Smooth muscle cell (in vitro differentiated cells): ENCODE results near the gene C10orf90. TPM values are rescaled to one million over a fixed set of nuclear protein-coding genes. Genes with fewer than 3 reads are reported as not detected.

Experiments used
- DNase-seq: peaks from one replicate; lab custom pipeline; 2025; ENCODE audit not compliant: unreplicated experiment; lab: John Stamatoyannopoulos, UW
- H2AFZ ChIP-seq: fragments of 200-600 bp; sonication (generic); 2 replicates; pipeline ENCODE4 v1.6.0; 2016; ENCODE audit warnings: antibody characterized with exemption, low read depth, mild to moderate bottlenecking
- H3F3A ChIP-seq: fragments of 200-600 bp; sonication (generic); 2 replicates; pipeline ENCODE4 v1.6.0; 2017; ENCODE audit warnings: antibody characterized with exemption, low read depth
- H3K27ac ChIP-seq: fragments of 200-600 bp; sonication (generic); 2 replicates; pipeline ENCODE4 v1.5.1; 2016; ENCODE audit warnings: low read depth, mild to moderate bottlenecking
- H3K27me3 ChIP-seq: fragments of 200-600 bp; sonication (generic); 2 replicates; pipeline ENCODE4 v1.6.1; 2016; ENCODE audit warnings: low read depth, mild to moderate bottlenecking
- H3K36me3 ChIP-seq: fragments of 200-600 bp; sonication (generic); 2 replicates; pipeline ENCODE4 v1.5.1; 2016; ENCODE audit warnings: low read depth
- H3K4me1 ChIP-seq: fragments of 200-600 bp; sonication (generic); 2 replicates; pipeline ENCODE4 v1.5.1; 2016; ENCODE audit warnings: low read depth
- H3K4me2 ChIP-seq: fragments of 200-600 bp; sonication (generic); 2 replicates; pipeline ENCODE4 v1.6.0; 2016; ENCODE audit warnings: mild to moderate bottlenecking
- H3K4me3 ChIP-seq: fragments of 200-600 bp; sonication (generic); 2 replicates; pipeline ENCODE4 v1.5.1; 2016; ENCODE audit warnings: mild to moderate bottlenecking
- H3K79me2 ChIP-seq: fragments of 200-600 bp; sonication (generic); 2 replicates; pipeline ENCODE4 v1.6.0; 2016; ENCODE audit warnings: low read depth, mild to moderate bottlenecking
- H3K9ac ChIP-seq: fragments of 200-600 bp; sonication (generic); 2 replicates; pipeline ENCODE4 v1.6.0; 2016; ENCODE audit warnings: low read depth
- H3K9me3 ChIP-seq: fragments of 200-600 bp; sonication (generic); replicated peaks from 2 replicates; pipeline ENCODE4 v1.5.1; 2016; ENCODE audit warnings: low read depth
- H4K20me1 ChIP-seq: fragments of 200-600 bp; sonication (generic); 2 replicates; pipeline ENCODE4 v1.6.0; 2016; ENCODE audit warnings: low read depth
- WGBS: methylation state at CpG from one replicate; pipeline ENCODE4 v1.1.7; 2016; ENCODE audit warnings: low lambda C conversion rate; 5-methylcytosine and 5-hydroxymethylcytosine counted together
- polyA plus RNA-seq: library from polyadenylated mRNA; unstranded; fragments of >200 nt; fragmentation: Nextera tagmentation; extraction: Ambion mirVana; gene quantifications from 2 replicates; pipeline ENCODE4 v1.2.1, GENCODE V29; 2016
- total RNA-seq: library from RNA; depleted of rRNA; stranded (reverse); fragments of >200 nt; gene quantifications from 2 replicates; pipeline ENCODE4 v1.2.3, GENCODE V29; 2014
- TF ChIP-seq, protein P1 (sequence below): fragments of 200-600 bp; sonication (generic); IDR thresholded peaks from 2 replicates; pipeline ENCODE4 v1.5.1; 2017; ENCODE audit warnings: borderline replicate concordance, mild to moderate bottlenecking, antibody characterized with exemption; ENCODE audit not compliant: insufficient read depth, poor library complexity, severe bottlenecking

C10orf90 gene
- total and polyA plus RNA-seq, 2 experiments from 2014 or later, result 0.10 to 1.8 TPM

GRCh38 chr10:126702181-126702580 is 31.7 kb upstream of the C10orf90 start:
- H3K27me3 ChIP-seq, result no peaks in the 10 kb centered on the region
- no peak for DNase-seq
- no peaks in the 10 kb centered on the region for H3F3A ChIP-seq
- no peaks in the 10 kb centered on the region for H3K9me3 ChIP-seq
- H3K4me1 ChIP-seq, result peaks cover 6% of the 10 kb centered on the region
- no peaks in the 10 kb centered on the region for H3K36me3 ChIP-seq
- H3K9ac ChIP-seq, result no peak overlapping the region
- H4K20me1 ChIP-seq, result no peaks in the 10 kb centered on the region
- H3K27ac ChIP-seq, result no peak overlapping the region
- TF ChIP-seq, protein P1, sequence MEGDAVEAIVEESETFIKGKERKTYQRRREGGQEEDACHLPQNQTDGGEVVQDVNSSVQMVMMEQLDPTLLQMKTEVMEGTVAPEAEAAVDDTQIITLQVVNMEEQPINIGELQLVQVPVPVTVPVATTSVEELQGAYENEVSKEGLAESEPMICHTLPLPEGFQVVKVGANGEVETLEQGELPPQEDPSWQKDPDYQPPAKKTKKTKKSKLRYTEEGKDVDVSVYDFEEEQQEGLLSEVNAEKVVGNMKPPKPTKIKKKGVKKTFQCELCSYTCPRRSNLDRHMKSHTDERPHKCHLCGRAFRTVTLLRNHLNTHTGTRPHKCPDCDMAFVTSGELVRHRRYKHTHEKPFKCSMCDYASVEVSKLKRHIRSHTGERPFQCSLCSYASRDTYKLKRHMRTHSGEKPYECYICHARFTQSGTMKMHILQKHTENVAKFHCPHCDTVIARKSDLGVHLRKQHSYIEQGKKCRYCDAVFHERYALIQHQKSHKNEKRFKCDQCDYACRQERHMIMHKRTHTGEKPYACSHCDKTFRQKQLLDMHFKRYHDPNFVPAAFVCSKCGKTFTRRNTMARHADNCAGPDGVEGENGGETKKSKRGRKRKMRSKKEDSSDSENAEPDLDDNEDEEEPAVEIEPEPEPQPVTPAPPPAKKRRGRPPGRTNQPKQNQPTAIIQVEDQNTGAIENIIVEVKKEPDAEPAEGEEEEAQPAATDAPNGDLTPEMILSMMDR, result no peak
- WGBS, result 72% methylated on average over 3 of the region's 3 CpGs
- H3K79me2 ChIP-seq, result no peaks in the 10 kb centered on the region
- no peak overlapping the region for H3K4me3 ChIP-seq
- no peak overlapping the region for H3K4me2 ChIP-seq
- no peak overlapping the region for H2AFZ ChIP-seq

DNA sequence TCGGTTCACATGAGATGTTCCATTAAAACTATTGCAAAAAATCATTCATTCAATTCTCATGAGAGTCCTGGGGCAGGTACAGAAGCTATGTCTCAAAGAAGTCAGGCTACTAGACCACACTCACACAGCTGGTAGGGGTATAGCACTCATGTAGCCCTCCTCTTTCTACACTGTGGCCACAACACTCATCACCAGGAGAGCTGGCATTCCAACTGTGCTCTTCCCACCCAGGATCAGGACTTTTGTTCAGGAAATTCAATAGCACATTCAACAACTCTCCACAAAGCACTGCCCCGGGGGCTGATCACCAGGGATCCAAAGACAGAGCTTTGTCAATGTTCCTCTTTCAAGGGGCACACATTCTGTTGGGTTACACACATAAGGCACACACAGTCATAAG is 31.0 kb upstream of the C10orf90 start:
- DNase-seq, result no peak
- Histone ChIP-seq H2AFZ (no peak overlapping the region), H3K4me1 (peaks cover 6% of the 10 kb centered on the region), H4K20me1 (no peaks in the 10 kb centered on the region), H3K27me3 (no peaks in the 10 kb centered on the region), H3K4me2 (no peak overlapping the region), H3K27ac (no peak overlapping the region), H3K4me3 (no peak overlapping the region), H3F3A (no peaks in the 10 kb centered on the region), H3K9ac (no peak overlapping the region), H3K9me3 (no peaks in the 10 kb centered on the region), H3K36me3 (no peaks in the 10 kb centered on the region), H3K79me2 (no peaks in the 10 kb centered on the region)
- TF ChIP-seq, protein P1, result no peak
- 88% methylated on average over 2 of the region's 2 CpGs for WGBS

- Histone ChIP-seq H3K79me2 (no peaks in the 10 kb centered on the region), H2AFZ (no peak overlapping the region), H3K4me1 (no peaks in the 10 kb centered on the region), H3K9ac (no peak overlapping the region), H3K4me2 (no peak overlapping the region), H3F3A (no peaks in the 10 kb centered on the region), H4K20me1 (no peaks in the 10 kb centered on the region), H3K9me3 (no peaks in the 10 kb centered on the region), H3K27me3 (no peaks in the 10 kb centered on the region), H3K36me3 (no peaks in the 10 kb centered on the region), H3K27ac (no peak overlapping the region), H3K4me3 (no peak overlapping the region)
- TF ChIP-seq, protein P1, result no peak
- no peak for DNase-seq
- WGBS, result 83% methylated on average over 1 of the region's 1 CpG
Observed at GRCh38 chr10:126696684-126697083, 26.2 kb upstream of the C10orf90 start.

- no peak overlapping the region for H3K4me2 ChIP-seq
- no peaks in the 10 kb centered on the region for H3K27me3 ChIP-seq
- H3K79me2 ChIP-seq, result no peaks in the 10 kb centered on the region
- H3F3A ChIP-seq, result no peaks in the 10 kb centered on the region
- TF ChIP-seq, protein P1, result no peak
- 83% methylated on average over 1 of the region's 1 CpG for WGBS
- H3K27ac ChIP-seq, result no peak overlapping the region
- H2AFZ ChIP-seq, result no peak overlapping the region
- no peaks in the 10 kb centered on the region for H3K36me3 ChIP-seq
- H3K9me3 ChIP-seq, result no peaks in the 10 kb centered on the region
- DNase-seq, result no peak
- H3K4me3 ChIP-seq, result no peak overlapping the region
- no peaks in the 10 kb centered on the region for H4K20me1 ChIP-seq
- peaks cover 9% of the 10 kb centered on the region for H3K4me1 ChIP-seq
- no peak overlapping the region for H3K9ac ChIP-seq
Observed at GRCh38 chr10:126691456-126691855, 21.0 kb upstream of the C10orf90 start.
